Pancreas (tissue), 10 donors: ENCODE measurements around the gene FAM53B. TPM values are rescaled to one million over a fixed set of nuclear protein-coding genes. Genes with fewer than 3 reads are reported as not detected.

ENCODE experiments used
- ATAC-seq, 4 donors: fragments of 200-7000 bp; cut with Tn5 transposase; one replicate each; pipeline versions ENCODE4 v1.8.0 to v1.9.1; 2020; ENCODE audit warnings: mild to moderate bottlenecking in 4 of 4, moderate library complexity in 4 of 4
- DNase-seq, 6 donors: peaks; one replicate each; pipeline ENCODE4 v3.0.0-alpha.2; 2020
- FAIRE-seq: peaks from 2 replicates; lab custom pipeline; 2012; peaks lifted over from hg19 to GRCh38; lab: Jason Lieb, UNC
- H3K27ac ChIP-seq, 4 donors: fragments of 200-600 bp; sonication (generic); 1 replicate in 3 of 4; 2 replicates in 1 of 4; pipeline versions ENCODE4 v1.5.0 to v1.8.0; 2020
- H3K27me3 ChIP-seq, 4 donors: fragments of 200-600 bp; one replicate each; pipeline ENCODE4 v1.8.0; 2021
- H3K36me3 ChIP-seq, 3 donors: fragments of 200-600 bp; sonication (generic) in 1 of 3; one replicate each; pipeline versions ENCODE4 v1.5.0 to v1.8.0; 2020 to 2021
- H3K4me1 ChIP-seq, 3 donors: fragments of 200-600 bp; one replicate each; pipeline ENCODE4 v1.8.0; 2021
- H3K4me3 ChIP-seq, 4 donors: fragments of 200-600 bp; sonication (generic) in 2 of 4; one replicate each; pipeline versions ENCODE4 v1.5.0 to v1.8.0; 2020 to 2021
- H3K9me3 ChIP-seq, 4 donors: fragments of 200-600 bp; one replicate each; pipeline ENCODE4 v1.8.0; 2021
- WGBS, 2 donors: extraction: QIAGEN DNeasy Blood & Tissue Kit; methylation state at CpG; one replicate each; pipeline ENCODE4 v1.1.7; 2013; 5-methylcytosine and 5-hydroxymethylcytosine counted together
- intact Hi-C, 3 donors: fragments of 100-400 bp; cut with DNase I; formaldehyde crosslinking; loops; one replicate each; pipeline versions ENCODE4 v1.11.1 to v1.14.2; 2022
- polyA plus RNA-seq, 2 donors: library from polyadenylated mRNA; stranded (reverse); fragments of 200-250 nt; gene quantifications; one replicate each; pipeline ENCODE4 v1.2.3, GENCODE V29; 2013
- total RNA-seq, 6 donors: library from RNA; stranded (reverse); fragmentation: NEBNext Ultra II Directional in 4 of 6; extraction: Animal tissue kit (Norgen Biotek cat#: 25700) in 4 of 6; gene quantifications; one replicate each; pipeline versions ENCODE4 v1.2.1 to v1.2.4, GENCODE V29; 2021 to 2023
- TF ChIP-seq, protein P1 (sequence below), 4 donors: fragments of 200-600 bp; sonication (generic) in 3 of 4; IDR thresholded peaks; one replicate each; pipeline versions ENCODE4 v1.5.0 to v1.8.0; 2021; ENCODE audit warnings: antibody characterized with exemption in 4 of 4
- donor health status: healthy with polysubstance abuse.
- donor health status: DM: no; HTN: no; CAD: no; lungs with moderate emphysema.
- donor health status: DM: no; HTN: no; CAD: no.
- donor health status: control.
- donor health status: control.
- donor health status: Bipolar disorder and iron deficiency.
- donor health status: DM: yes; HTN: yes; CAD: no.
- donor health status: DM: no; HTN: no; CAD: no.
- donor health status: DM: no; HTN: no; CAD: no.
- donor health status: DM: yes; HTN: yes; CAD: no.

FAM53B gene
- total and polyA plus RNA-seq, 8 donors: 5.3 to 16.4 (median 8.5) TPM

DNA sequence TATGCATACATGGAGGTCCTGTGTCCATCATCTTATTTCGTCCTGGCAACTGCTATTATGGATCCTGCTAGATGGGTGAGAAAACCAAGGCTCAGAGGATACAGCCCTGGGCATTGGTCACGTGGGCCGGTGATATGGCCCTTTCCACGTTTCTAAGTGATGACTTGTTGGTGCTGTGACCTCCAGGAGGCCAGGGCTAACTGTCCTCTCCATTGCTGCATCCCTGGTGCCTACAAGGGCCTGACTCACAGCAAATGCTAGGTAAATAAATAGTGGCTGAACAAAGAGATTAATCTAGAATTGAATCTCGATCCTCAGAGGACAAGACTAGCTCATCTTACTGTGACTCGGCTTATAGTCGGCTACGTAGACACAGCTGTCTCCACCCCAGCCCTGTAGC lies 78.6 kb downstream of the FAM53B start:
- Histone ChIP-seq H3K27ac (no peak overlapping the region), H3K4me1 (no peaks in the 10 kb centered on the region), H3K36me3 (no peaks in the 10 kb centered on the region), H3K4me3 (no peak overlapping the region), H3K9me3 (no peaks in the 10 kb centered on the region), H3K27me3 (no peaks in the 10 kb centered on the region)
- DNase-seq (no peak), FAIRE-seq (no peak), ATAC-seq (no peak)
- 87 to 89% methylated on average over 8 of the region's 8 CpGs for WGBS, 2 donors
- intact Hi-C loops: no loop called here
- TF ChIP-seq, protein P1, sequence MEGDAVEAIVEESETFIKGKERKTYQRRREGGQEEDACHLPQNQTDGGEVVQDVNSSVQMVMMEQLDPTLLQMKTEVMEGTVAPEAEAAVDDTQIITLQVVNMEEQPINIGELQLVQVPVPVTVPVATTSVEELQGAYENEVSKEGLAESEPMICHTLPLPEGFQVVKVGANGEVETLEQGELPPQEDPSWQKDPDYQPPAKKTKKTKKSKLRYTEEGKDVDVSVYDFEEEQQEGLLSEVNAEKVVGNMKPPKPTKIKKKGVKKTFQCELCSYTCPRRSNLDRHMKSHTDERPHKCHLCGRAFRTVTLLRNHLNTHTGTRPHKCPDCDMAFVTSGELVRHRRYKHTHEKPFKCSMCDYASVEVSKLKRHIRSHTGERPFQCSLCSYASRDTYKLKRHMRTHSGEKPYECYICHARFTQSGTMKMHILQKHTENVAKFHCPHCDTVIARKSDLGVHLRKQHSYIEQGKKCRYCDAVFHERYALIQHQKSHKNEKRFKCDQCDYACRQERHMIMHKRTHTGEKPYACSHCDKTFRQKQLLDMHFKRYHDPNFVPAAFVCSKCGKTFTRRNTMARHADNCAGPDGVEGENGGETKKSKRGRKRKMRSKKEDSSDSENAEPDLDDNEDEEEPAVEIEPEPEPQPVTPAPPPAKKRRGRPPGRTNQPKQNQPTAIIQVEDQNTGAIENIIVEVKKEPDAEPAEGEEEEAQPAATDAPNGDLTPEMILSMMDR (IDR thresholded peaks at IDR 0.05): no peak

DNA sequence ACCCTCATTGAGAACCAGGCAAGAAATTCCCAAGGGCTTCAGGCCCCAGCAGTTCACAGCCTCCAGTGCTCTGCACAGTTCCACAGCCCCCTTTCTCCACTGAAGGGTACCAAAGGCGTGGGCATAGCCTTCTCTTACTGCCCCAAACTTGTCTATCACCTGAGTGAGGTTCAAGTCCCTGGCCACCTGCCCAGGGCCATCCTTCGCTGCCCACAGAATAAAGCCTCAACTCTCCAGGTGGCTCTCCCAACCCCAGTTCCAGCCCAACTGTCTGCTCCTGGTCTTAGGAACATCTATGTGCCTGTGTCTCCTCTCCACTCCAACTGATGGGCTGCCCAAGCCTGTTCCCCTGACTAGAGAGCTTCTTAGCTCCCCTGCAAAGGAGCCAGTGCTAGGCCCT lies 79.1 kb downstream of the FAM53B start:
- TF ChIP-seq, protein P1 (IDR thresholded peaks at IDR 0.05): no peak
- ATAC-seq (no peak), FAIRE-seq (no peak), DNase-seq (no peak)
- no peaks in the 10 kb centered on the region for H3K9me3 ChIP-seq
- H3K36me3 ChIP-seq: no peaks in the 10 kb centered on the region
- 63 to 65% methylated on average over 2 of the region's 2 CpGs for WGBS, 2 donors
- H3K27ac ChIP-seq: no peak overlapping the region
- H3K27me3 ChIP-seq: no peaks in the 10 kb centered on the region
- no peaks in the 10 kb centered on the region for H3K4me1 ChIP-seq
- no peak overlapping the region for H3K4me3 ChIP-seq
- intact Hi-C loops: no loop called here

DNA sequence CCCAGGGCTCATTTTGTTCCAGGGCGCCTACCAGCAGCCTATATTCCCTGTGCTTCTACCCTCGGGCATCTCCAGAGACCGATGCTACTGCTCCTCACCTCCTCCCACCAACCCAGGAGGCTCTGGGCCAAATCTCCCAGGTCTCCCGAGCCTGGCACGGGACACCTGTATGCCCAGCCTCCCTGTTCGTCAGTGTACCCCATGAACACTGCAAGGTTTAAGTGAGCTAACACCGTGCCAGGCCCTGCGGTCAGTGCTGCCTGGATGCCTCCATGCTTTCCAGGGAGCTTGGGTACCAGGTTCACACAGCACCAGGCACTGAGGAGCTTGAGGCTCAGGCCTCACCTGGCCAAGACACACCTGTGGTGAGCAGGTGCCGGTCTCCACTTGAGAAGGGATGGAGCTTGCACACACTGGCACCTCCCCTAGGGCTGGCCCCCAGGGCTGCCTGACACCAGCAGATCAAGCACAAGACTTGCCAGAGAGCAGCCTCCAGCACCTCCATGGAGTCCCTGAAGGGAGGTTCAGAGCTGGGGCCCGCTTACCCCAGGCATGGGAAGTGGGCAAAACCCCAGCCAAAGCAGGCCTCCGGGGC lies 80.3 kb downstream of the FAM53B start:
- Histone ChIP-seq H3K27ac (no peak overlapping the region), H3K4me1 (no peaks in the 10 kb centered on the region), H3K27me3 (no peaks in the 10 kb centered on the region), H3K9me3 (no peaks in the 10 kb centered on the region), H3K36me3 (no peaks in the 10 kb centered on the region), H3K4me3 (no peak overlapping the region)
- intact Hi-C loops: no loop called here
- DNase-seq (peak in 1 of 6 donors; percentile 59), ATAC-seq (no peak), FAIRE-seq (no peak)
- TF ChIP-seq, protein P1 (IDR thresholded peaks at IDR 0.05): no peak
- WGBS, 2 donors: 95% methylated on average over 11 of the region's 11 CpGs

DNA sequence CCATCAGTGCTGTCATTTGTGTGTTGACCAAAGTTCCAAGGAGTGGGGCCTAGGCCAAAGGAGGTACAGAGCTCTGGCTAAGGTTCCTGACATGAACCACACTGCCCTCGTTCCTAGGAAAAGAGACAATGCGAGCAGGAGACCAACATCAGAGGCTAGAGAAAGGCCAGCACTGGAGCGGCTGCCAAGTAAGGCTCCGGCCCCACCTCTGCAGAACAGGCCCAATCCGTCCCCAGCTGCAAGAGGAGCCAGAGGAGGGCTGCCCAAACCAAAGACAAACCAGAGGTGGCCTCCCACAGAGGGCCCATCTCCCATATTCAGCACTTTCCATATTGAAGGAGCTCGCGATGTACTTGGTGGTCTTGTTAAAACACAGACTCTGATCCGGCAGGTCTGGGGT lies 81.0 kb downstream of the FAM53B start:
- Histone ChIP-seq H3K4me1 (no peaks in the 10 kb centered on the region), H3K27me3 (no peaks in the 10 kb centered on the region), H3K27ac (no peak overlapping the region), H3K9me3 (no peaks in the 10 kb centered on the region), H3K4me3 (no peak overlapping the region), H3K36me3 (no peaks in the 10 kb centered on the region)
- DNase-seq: peak in 1 of 6 donors; percentile 23
- TF ChIP-seq, protein P1 (IDR thresholded peaks at IDR 0.05): no peak
- ATAC-seq: no peak
- intact Hi-C loops: no loop called here
- no peak for FAIRE-seq
- 96 to 97% methylated on average over 8 of the region's 8 CpGs for WGBS, 2 donors

DNA sequence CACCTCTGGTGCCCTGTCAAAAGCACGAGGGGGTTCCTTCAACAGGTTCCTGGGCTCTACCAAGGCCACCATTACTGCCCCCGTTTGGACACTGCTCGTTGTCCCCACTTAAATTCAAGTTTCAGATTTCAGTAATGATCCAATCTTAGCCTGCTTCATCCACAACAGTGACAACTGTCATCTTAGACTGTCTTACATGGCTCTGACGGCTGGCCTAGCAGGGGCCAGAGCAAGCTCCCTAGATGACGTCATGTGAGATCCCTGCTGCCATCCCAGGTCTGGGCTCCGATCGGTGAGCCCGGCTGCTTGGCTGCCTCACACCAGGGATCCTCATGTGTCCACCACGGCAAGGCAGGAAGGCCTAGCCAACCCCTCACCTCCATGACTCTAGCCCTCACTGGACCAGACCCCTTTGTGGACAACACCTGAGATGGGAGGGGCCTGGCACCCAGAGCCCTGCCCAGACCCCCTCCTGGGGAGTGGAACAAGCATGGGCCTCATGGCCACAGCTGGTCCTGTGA lies 82.5 kb downstream of the FAM53B start:
- ATAC-seq (no peak), FAIRE-seq (no peak), DNase-seq (peak in 1 of 6 donors; percentile 40)
- Histone ChIP-seq H3K4me3 (no peak overlapping the region), H3K27me3 (no peaks in the 10 kb centered on the region), H3K9me3 (no peaks in the 10 kb centered on the region), H3K36me3 (no peaks in the 10 kb centered on the region), H3K4me1 (no peaks in the 10 kb centered on the region), H3K27ac (no peak overlapping the region)
- intact Hi-C loops: no loop called here
- TF ChIP-seq, protein P1 (IDR thresholded peaks at IDR 0.05): no peak
- WGBS, 2 donors: 96 to 97% methylated on average over 9 of the region's 9 CpGs
